PC-3 (cell line): ENCODE data around the gene TNRC6B. TPM values are rescaled to one million over a fixed set of nuclear protein-coding genes. Genes with fewer than 3 reads are reported as not detected.

Source experiments
- ATAC-seq: fragments of 200-7000 bp; cut with Tn5 transposase; 2 replicates; pipeline ENCODE4 v1.9.1; 2020; ENCODE audit warnings: mild to moderate bottlenecking, moderate library complexity
- BruUV-seq: library from RNA; stranded (reverse); fragments of 400-500 nt; replicated peaks from 2 replicates; lab custom pipeline; 2021; lab: Mats Ljungman, UMichigan
- CTCF ChIA-PET: fragments of 300-600 bp; sonication (Branson Sonifier 250); formaldehyde crosslinking; loops from one replicate; lab custom pipeline; 2022; ENCODE audit warnings: antibody characterized with exemption; lab: Charles Lee
- POLR2A ChIA-PET: fragments of 300-600 bp; sonication (Branson Sonifier 250); formaldehyde crosslinking; loops from one replicate; lab custom pipeline; 2022; ENCODE audit warnings: antibody characterized with exemption; ENCODE audit not compliant: unreplicated experiment; lab: Charles Lee
- DNase-seq: peaks from one replicate; pipeline ENCODE4 v3.0.0-alpha.2; 2015
- H2AFZ ChIP-seq: fragments of 300-600 bp; sonication (generic); 2 replicates; pipeline ENCODE4 v1.6.0; 2016; ENCODE audit warnings: antibody characterized with exemption, low read length
- H3F3A ChIP-seq: fragments of 300-600 bp; sonication (generic); one replicate; pipeline ENCODE4 v1.6.0; 2017; ENCODE audit warnings: antibody characterized with exemption, low read length, control low read depth, mild to moderate bottlenecking; ENCODE audit not compliant: unreplicated experiment
- H3K27ac ChIP-seq: fragments of 300-600 bp; sonication (generic); 2 replicates; pipeline ENCODE4 v1.5.1; 2016; ENCODE audit warnings: mild to moderate bottlenecking, low read length
- H3K27me3 ChIP-seq: fragments of 300-600 bp; sonication (generic); 2 replicates; pipeline ENCODE4 v1.6.1; 2016; ENCODE audit warnings: low read length, mixed read lengths
- H3K36me3 ChIP-seq: fragments of 300-600 bp; sonication (generic); 2 replicates; pipeline ENCODE4 v1.6.1; 2016; ENCODE audit warnings: low read depth, mixed run types, low read length, mixed read lengths
- H3K4me1 ChIP-seq: fragments of 300-600 bp; sonication (generic); 2 replicates; pipeline ENCODE4 v1.5.1; 2016; ENCODE audit warnings: low read length; ENCODE audit not compliant: insufficient read depth
- H3K4me2 ChIP-seq: fragments of 300-600 bp; sonication (generic); 2 replicates; pipeline ENCODE4 v1.6.0; 2016; ENCODE audit warnings: low read length
- H3K4me3 ChIP-seq: fragments of 300-600 bp; sonication (generic); 2 replicates; pipeline ENCODE4 v1.5.1; 2016; ENCODE audit warnings: mild to moderate bottlenecking, low read length, mixed read lengths
- H3K79me2 ChIP-seq: fragments of 300-600 bp; sonication (generic); 2 replicates; pipeline ENCODE4 v1.6.1; 2017; ENCODE audit warnings: low read length, mixed read lengths
- H3K9ac ChIP-seq: fragments of 300-600 bp; sonication (generic); 2 replicates; pipeline ENCODE4 v1.6.0; 2016; ENCODE audit warnings: mild to moderate bottlenecking, low read length
- H3K9me2 ChIP-seq: fragments of 300-600 bp; sonication (generic); replicated peaks from 2 replicates; pipeline ENCODE4 v1.6.1; 2016; ENCODE audit warnings: mixed run types, low read length, mixed read lengths
- H3K9me3 ChIP-seq: fragments of 300-600 bp; sonication (generic); 2 replicates; pipeline ENCODE4 v1.6.1; 2016; ENCODE audit warnings: low read length, mixed read lengths
- H4K20me1 ChIP-seq: fragments of 300-600 bp; sonication (generic); 2 replicates; pipeline ENCODE4 v1.6.1; 2016; ENCODE audit warnings: low read length, mixed read lengths
- CTCF ChIP-seq: fragments of 300-600 bp; sonication (generic); conservative IDR thresholded peaks from 2 replicates; pipeline ENCODE4 v1.5.1; 2017; ENCODE audit warnings: antibody characterized with exemption, low read depth, mild to moderate bottlenecking, low read length
- EZH2 ChIP-seq: fragments of 300-600 bp; sonication (generic); IDR thresholded peaks from one replicate; pipeline ENCODE4 v1.6.1; 2017; ENCODE audit warnings: antibody characterized with exemption, mild to moderate bottlenecking, low read length; ENCODE audit not compliant: unreplicated experiment
- EZH2phosphoT487 ChIP-seq: fragments of 300-600 bp; sonication (generic); IDR thresholded peaks from 2 replicates; pipeline ENCODE4 v1.6.1; 2018; ENCODE audit warnings: mild to moderate bottlenecking, antibody characterized with exemption, low read length, borderline replicate concordance
- intact Hi-C: fragments of 100-400 bp; cut with micrococcal nuclease; formaldehyde crosslinking; loops from 2 replicates; pipeline ENCODE4 v1.9.0; 2023
- total RNA-seq: library from RNA; depleted of rRNA; stranded (reverse); fragments of >200 nt; gene quantifications from 2 replicates; pipeline ENCODE4 v1.2.3, GENCODE V29; 2014

The TNRC6B gene
- total RNA-seq, 1 experiment from 2014 or later, result 21.3 TPM

GRCh38 chr22:40237788-40238424, 60.2 kb downstream of the TNRC6B start:
- TF ChIP-seq CTCF (no peak), EZH2 (no peak), EZH2phosphoT487 (no peak)
- Histone ChIP-seq H3K79me2 (peaks cover 69% of the 10 kb centered on the region), H2AFZ (no peak overlapping the region), H3K4me2 (no peak overlapping the region), H3K9me3 (no peaks in the 10 kb centered on the region), H3K9ac (no peak overlapping the region; the same call in 1 of the 2 replicates), H4K20me1 (no peaks in the 10 kb centered on the region), H3K27ac (peak overlapping the region; percentile 94), H3K9me2 (no peaks in the 10 kb centered on the region), H3K4me1 (peaks cover 44% of the 10 kb centered on the region), H3K4me3 (no peak overlapping the region), H3F3A (no peaks in the 10 kb centered on the region), H3K36me3 (no peaks in the 10 kb centered on the region), H3K27me3 (no peaks in the 10 kb centered on the region)
- CTCF ChIA-PET, result no interaction called here
- DNase-seq, result no peak
- no peak for ATAC-seq
- POLR2A ChIA-PET, result no interaction called here
- intact Hi-C loops, result loop anchor here (5.0 kb wide), 2 partner anchors 39 to 109 kb away; partner anchors contain the start of gene ADSL
- no TSS peak for BruUV-seq

DNA sequence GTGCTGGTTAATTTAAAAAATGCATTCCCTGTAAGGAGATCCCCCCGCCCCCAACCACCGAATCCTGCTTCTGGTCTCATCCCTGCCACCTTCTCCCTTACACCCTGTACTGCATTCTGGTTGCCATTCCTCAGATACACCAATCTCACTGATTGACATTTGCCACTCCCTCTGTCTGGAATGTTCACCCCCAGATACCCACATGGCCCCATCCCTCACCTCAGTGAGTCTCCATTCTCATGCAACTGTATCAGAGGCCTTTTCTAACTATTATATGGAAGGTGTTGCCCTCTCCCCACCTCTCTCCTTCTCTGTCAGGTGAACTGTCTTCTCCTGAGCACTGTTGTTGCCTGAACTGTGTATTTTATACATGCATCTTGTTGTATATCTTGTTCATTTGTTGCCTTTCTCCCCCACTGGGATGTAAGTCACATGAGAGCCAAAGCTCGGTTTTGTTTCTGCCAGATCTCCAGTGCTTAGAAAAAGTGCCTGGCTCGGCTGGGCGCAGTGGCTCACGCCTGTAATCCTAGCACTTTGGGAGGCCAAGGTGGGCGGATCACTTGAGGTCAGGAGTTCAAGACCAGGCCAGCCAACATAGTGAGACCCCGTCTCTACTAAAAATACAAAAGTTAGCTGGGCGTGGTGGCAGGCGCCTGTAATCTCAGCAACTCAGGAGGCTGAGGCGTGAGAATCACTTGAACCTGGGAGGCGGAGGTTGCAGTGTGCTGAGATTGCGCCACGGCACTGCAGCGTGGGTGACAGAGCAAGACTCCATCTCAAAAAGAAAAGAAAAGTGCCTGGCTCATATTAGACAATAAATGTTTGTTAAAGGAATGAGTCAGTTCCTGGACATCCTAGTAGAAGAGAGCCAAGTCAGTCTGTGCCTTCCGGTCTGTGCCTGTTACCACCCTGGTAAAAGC, 61.0 kb downstream of the TNRC6B start:
- ChIA-PET POLR2A (no interaction called here), CTCF (no interaction called here)
- Histone ChIP-seq H3K27ac (peak overlapping the region; percentile 94), H3K27me3 (no peaks in the 10 kb centered on the region), H3K4me2 (peak overlapping the region; percentile 58), H3K4me1 (peaks cover 44% of the 10 kb centered on the region), H3K4me3 (peak overlapping the region; percentile 35; the same call in 1 of the 2 replicates), H3K9me3 (no peaks in the 10 kb centered on the region), H3K36me3 (no peaks in the 10 kb centered on the region), H2AFZ (0 out of 2 replicates have a peak overlapping the region, but pooled peaks have one; percentile 23), H3F3A (no peaks in the 10 kb centered on the region), H3K79me2 (peaks cover 73% of the 10 kb centered on the region), H3K9ac (peak overlapping the region; percentile 75), H4K20me1 (no peaks in the 10 kb centered on the region), H3K9me2 (no peaks in the 10 kb centered on the region)
- DNase-seq, result peak; percentile 85
- ATAC-seq, result peak; percentile 88
- intact Hi-C loops, result loop anchor here (5.0 kb wide), 2 partner anchors 39 to 109 kb away; partner anchors contain the start of gene ADSL
- BruUV-seq, result no TSS peak
- TF ChIP-seq EZH2phosphoT487, result no peak
- no peak for TF ChIP-seq CTCF
- TF ChIP-seq EZH2, result no peak
